Neural crest cell (in vitro differentiated cells): ENCODE results near the gene FILIP1L. TPM values are rescaled to one million over a fixed set of nuclear protein-coding genes. Genes with fewer than 3 reads are reported as not detected.
"Not testable (repeated sequence)": the region's sequence is repeated elsewhere in the genome, so short reads cannot be mapped to it uniquely, and the experiment has no call there.

Source experiments
- DNase-seq: peaks from one replicate; pipeline ENCODE4 v3.0.0; 2021; ENCODE audit warnings: low read depth, mixed read lengths, low spot score
- H3K27ac Mint-ChIP-seq: one replicate; pipeline ENCODE4 v1.8.0; 2021; ENCODE audit warnings: mild to moderate bottlenecking, mixed read lengths; ENCODE audit not compliant: unreplicated experiment
- H3K27me3 Mint-ChIP-seq: 2 replicates; pipeline ENCODE4 v1.8.0; 2021; ENCODE audit warnings: low read depth, mild to moderate bottlenecking, mixed read lengths
- H3K36me3 Mint-ChIP-seq: 2 replicates; pipeline ENCODE4 v1.8.0; 2021; ENCODE audit warnings: low read depth, mild to moderate bottlenecking, mixed read lengths
- H3K4me1 Mint-ChIP-seq: 2 replicates; pipeline ENCODE4 v1.8.0; 2021; ENCODE audit warnings: mixed read lengths
- H3K4me3 Mint-ChIP-seq: one replicate; pipeline ENCODE4 v1.8.0; 2021; ENCODE audit warnings: mild to moderate bottlenecking, mixed read lengths
- H3K9me3 Mint-ChIP-seq: 2 replicates; pipeline ENCODE4 v1.8.0; 2021; ENCODE audit warnings: mixed read lengths
- total RNA-seq: library from RNA; stranded (reverse); gene quantifications from 2 replicates; pipeline ENCODE4 v1.2.1, GENCODE V29; 2021
- TF ChIP-seq, protein P1 (sequence below): fragments of 200-600 bp; sonication (generic); conservative IDR thresholded peaks from 2 replicates; pipeline ENCODE4 v1.5.0; 2021; ENCODE audit warnings: antibody characterized with exemption, mild to moderate bottlenecking

The FILIP1L gene
- total RNA-seq, 1 donor from 2014 or later: 9.8 TPM

- no peak for DNase-seq
- Mint-ChIP-seq H3K27me3 (no peaks in the 10 kb centered on the region), H3K27ac (no peak overlapping the region), H3K36me3 (no peaks in the 10 kb centered on the region), H3K4me1 (peaks cover 14% of the 10 kb centered on the region), H3K4me3 (no peak overlapping the region), H3K9me3 (no peaks in the 10 kb centered on the region)
- TF ChIP-seq, protein P1, sequence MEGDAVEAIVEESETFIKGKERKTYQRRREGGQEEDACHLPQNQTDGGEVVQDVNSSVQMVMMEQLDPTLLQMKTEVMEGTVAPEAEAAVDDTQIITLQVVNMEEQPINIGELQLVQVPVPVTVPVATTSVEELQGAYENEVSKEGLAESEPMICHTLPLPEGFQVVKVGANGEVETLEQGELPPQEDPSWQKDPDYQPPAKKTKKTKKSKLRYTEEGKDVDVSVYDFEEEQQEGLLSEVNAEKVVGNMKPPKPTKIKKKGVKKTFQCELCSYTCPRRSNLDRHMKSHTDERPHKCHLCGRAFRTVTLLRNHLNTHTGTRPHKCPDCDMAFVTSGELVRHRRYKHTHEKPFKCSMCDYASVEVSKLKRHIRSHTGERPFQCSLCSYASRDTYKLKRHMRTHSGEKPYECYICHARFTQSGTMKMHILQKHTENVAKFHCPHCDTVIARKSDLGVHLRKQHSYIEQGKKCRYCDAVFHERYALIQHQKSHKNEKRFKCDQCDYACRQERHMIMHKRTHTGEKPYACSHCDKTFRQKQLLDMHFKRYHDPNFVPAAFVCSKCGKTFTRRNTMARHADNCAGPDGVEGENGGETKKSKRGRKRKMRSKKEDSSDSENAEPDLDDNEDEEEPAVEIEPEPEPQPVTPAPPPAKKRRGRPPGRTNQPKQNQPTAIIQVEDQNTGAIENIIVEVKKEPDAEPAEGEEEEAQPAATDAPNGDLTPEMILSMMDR: no peak
These were observed 270.6 kb downstream of the FILIP1L start for GRCh38 chr3:99843590-99844258.

- TF ChIP-seq, protein P1: peak; percentile 84
- H3K9me3 Mint-ChIP-seq: no peaks in the 10 kb centered on the region
- no peaks in the 10 kb centered on the region for H3K36me3 Mint-ChIP-seq
- no peak overlapping the region for H3K27ac Mint-ChIP-seq
- no peak overlapping the region for H3K4me3 Mint-ChIP-seq
- H3K4me1 Mint-ChIP-seq: peaks cover 14% of the 10 kb centered on the region
- no peaks in the 10 kb centered on the region for H3K27me3 Mint-ChIP-seq
- no peak for DNase-seq
These were observed 271.3 kb downstream of the FILIP1L start for GRCh38 chr3:99842826-99843589.

GRCh38 chr3:99841949-99842348 lies 272.4 kb downstream of the FILIP1L start:
- peaks cover 14% of the 10 kb centered on the region for H3K4me1 Mint-ChIP-seq
- DNase-seq, H3K27ac Mint-ChIP-seq, H3K36me3 Mint-ChIP-seq, H3K9me3 Mint-ChIP-seq, H3K4me3 Mint-ChIP-seq, H3K27me3 Mint-ChIP-seq: not testable (repeated sequence)

GRCh38 chr3:99839613-99840012 lies 274.7 kb downstream of the FILIP1L start:
- Mint-ChIP-seq H3K36me3 (no peaks in the 10 kb centered on the region), H3K27me3 (no peaks in the 10 kb centered on the region), H3K27ac (no peak overlapping the region), H3K4me3 (no peak overlapping the region), H3K4me1 (peaks cover 14% of the 10 kb centered on the region), H3K9me3 (no peaks in the 10 kb centered on the region)
- no peak for DNase-seq
- TF ChIP-seq, protein P1: no peak

- H3K4me1 Mint-ChIP-seq: peaks cover 10% of the 10 kb centered on the region
- no peak for DNase-seq
- H3K36me3 Mint-ChIP-seq: no peaks in the 10 kb centered on the region
- TF ChIP-seq, protein P1: no peak
- H3K27me3 Mint-ChIP-seq: no peaks in the 10 kb centered on the region
- H3K9me3 Mint-ChIP-seq: no peaks in the 10 kb centered on the region
- no peak overlapping the region for H3K4me3 Mint-ChIP-seq
- no peak overlapping the region for H3K27ac Mint-ChIP-seq
These were observed 275.5 kb downstream of the FILIP1L start for GRCh38 chr3:99838755-99839154.

DNA sequence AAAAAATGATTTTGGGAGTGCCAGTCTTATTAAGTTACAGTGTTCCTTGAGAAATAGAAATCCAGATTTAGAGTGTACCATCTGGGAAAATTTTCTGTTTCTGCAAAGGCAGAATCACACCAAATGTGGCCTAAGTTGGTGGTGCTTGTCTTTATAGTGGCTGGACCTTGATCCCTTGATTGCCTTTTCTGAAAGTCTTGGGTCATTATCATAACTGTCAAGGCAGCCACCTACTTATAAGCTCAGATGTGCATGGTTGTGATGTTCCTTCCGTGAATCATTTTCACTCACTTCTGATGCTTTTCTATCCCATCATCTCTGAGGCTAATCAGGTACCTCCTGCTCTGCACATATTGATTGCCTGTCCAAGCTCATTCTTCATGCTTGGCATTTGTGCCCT lies 276.6 kb downstream of the FILIP1L start:
- H3K9me3 Mint-ChIP-seq: no peaks in the 10 kb centered on the region
- H3K4me3 Mint-ChIP-seq: no peak overlapping the region
- TF ChIP-seq, protein P1: no peak
- H3K36me3 Mint-ChIP-seq: no peaks in the 10 kb centered on the region
- H3K4me1 Mint-ChIP-seq: no peaks in the 10 kb centered on the region
- no peaks in the 10 kb centered on the region for H3K27me3 Mint-ChIP-seq
- no peak for DNase-seq
- H3K27ac Mint-ChIP-seq: no peak overlapping the region
